H9 (cell line): ENCODE data around the gene PIM2. TPM values are rescaled to one million over a fixed set of nuclear protein-coding genes. Genes with fewer than 3 reads are reported as not detected.
A peak's percentile ranks its signal among the peaks of the same experiment; 100 is the strongest.

Source experiments
- DNase-seq: peaks from one replicate; pipeline ENCODE4 v3.0.0-alpha.2; 2017
- H2AFZ ChIP-seq: one replicate; pipeline ENCODE4 v1.6.1; 2013; ENCODE audit warnings: mild to moderate bottlenecking, low read length, control low read depth, moderate library complexity
- H2AK5ac ChIP-seq: 2 replicates; pipeline ENCODE4 v1.6.1; 2013; ENCODE audit warnings: low read length, control low read depth, mixed read lengths; ENCODE audit not compliant: insufficient read length
- H2BK120ac ChIP-seq: one replicate; pipeline ENCODE4 v1.6.1; 2013; ENCODE audit warnings: low read depth, mild to moderate bottlenecking, low read length, control low read depth, inconsistent platforms; ENCODE audit not compliant: poor library complexity, severe bottlenecking
- H2BK12ac ChIP-seq: 2 replicates; pipeline ENCODE4 v1.6.1; 2013; ENCODE audit warnings: low read length, control low read depth, mixed read lengths, low read depth; ENCODE audit not compliant: insufficient read length
- H2BK15ac ChIP-seq: 2 replicates; pipeline ENCODE4 v1.6.1; 2013; ENCODE audit warnings: low read depth, low read length, control low read depth
- H2BK20ac ChIP-seq: one replicate; pipeline ENCODE4 v1.6.1; 2013; ENCODE audit warnings: low read depth, mild to moderate bottlenecking, low read length, control low read depth, inconsistent platforms; ENCODE audit not compliant: poor library complexity, severe bottlenecking
- H2BK5ac ChIP-seq: 2 replicates; pipeline ENCODE4 v1.6.1; 2013; ENCODE audit warnings: low read length, control low read depth, mixed read lengths; ENCODE audit not compliant: insufficient read length
- H3K14ac ChIP-seq: 2 replicates; pipeline ENCODE4 v1.6.1; 2013; ENCODE audit warnings: low read length, control low read depth; ENCODE audit not compliant: insufficient read depth
- H3K18ac ChIP-seq: 2 replicates; pipeline ENCODE4 v1.6.1; 2013; ENCODE audit warnings: low read depth, mild to moderate bottlenecking, mixed read lengths, low read length, control low read depth; ENCODE audit not compliant: insufficient read length
- H3K23ac ChIP-seq: 2 replicates; pipeline ENCODE4 v1.6.1; 2013; ENCODE audit warnings: low read length, control low read depth, mixed read lengths, low read depth; ENCODE audit not compliant: insufficient read length
- H3K23me2 ChIP-seq: 2 replicates; pipeline ENCODE4 v1.6.1; 2013; ENCODE audit warnings: low read depth, mild to moderate bottlenecking, mixed read lengths, low read length, control low read depth; ENCODE audit not compliant: insufficient read length, poor library complexity, severe bottlenecking
- H3K27ac ChIP-seq: 2 replicates; pipeline ENCODE4 v1.5.1; 2013; ENCODE audit warnings: low read length, control low read depth, mixed read lengths, low read depth; ENCODE audit not compliant: insufficient read length
- H3K27me3 ChIP-seq: 2 replicates; pipeline ENCODE4 v1.6.1; 2013; ENCODE audit warnings: low read length, control low read depth, inconsistent platforms; ENCODE audit not compliant: insufficient read depth
- H3K4ac ChIP-seq: 2 replicates; pipeline ENCODE4 v1.6.1; 2013; ENCODE audit warnings: low read depth, mild to moderate bottlenecking, control low read depth, inconsistent platforms, low read length, moderate library complexity
- H3K4me1 ChIP-seq: 2 replicates; pipeline ENCODE4 v1.6.1; 2013; ENCODE audit warnings: low read length, control low read depth, inconsistent platforms; ENCODE audit not compliant: insufficient read depth
- H3K4me2 ChIP-seq: 2 replicates; pipeline ENCODE4 v1.6.1; 2013; ENCODE audit warnings: low read length, control low read depth, mixed read lengths; ENCODE audit not compliant: insufficient read length, insufficient read depth
- H3K56ac ChIP-seq: 2 replicates; pipeline ENCODE4 v1.6.1; 2013; ENCODE audit warnings: low read depth, mild to moderate bottlenecking, mixed read lengths, low read length, control low read depth; ENCODE audit not compliant: insufficient read length
- H3K79me1 ChIP-seq: 2 replicates; pipeline ENCODE4 v1.6.1; 2013; ENCODE audit warnings: low read depth, mild to moderate bottlenecking, moderate library complexity, low read length, control low read depth, inconsistent platforms; ENCODE audit not compliant: insufficient read depth, poor library complexity, severe bottlenecking
- H3K79me2 ChIP-seq: 2 replicates; pipeline ENCODE4 v1.6.1; 2013; ENCODE audit warnings: low read length, control low read depth, inconsistent platforms; ENCODE audit not compliant: insufficient read depth
- H3K9ac ChIP-seq: 2 replicates; pipeline ENCODE4 v1.6.1; 2013; ENCODE audit warnings: low read length, control low read depth, mixed read lengths; ENCODE audit not compliant: insufficient read length; ENCODE audit errors: extremely low read depth
- H3K9me3 ChIP-seq: one replicate; pipeline ENCODE4 v1.6.1; 2013; ENCODE audit warnings: low read depth, low read length, inconsistent platforms; ENCODE audit not compliant: control insufficient read depth
- H3T11ph ChIP-seq: one replicate; pipeline ENCODE4 v1.6.1; 2013; ENCODE audit warnings: mild to moderate bottlenecking, low read length, control low read depth, inconsistent platforms
- H4K20me1 ChIP-seq: one replicate; pipeline ENCODE4 v1.6.1; 2013; ENCODE audit not compliant: control insufficient read depth, insufficient read length, insufficient read depth
- H4K5ac ChIP-seq: 2 replicates; pipeline ENCODE4 v1.6.1; 2013; ENCODE audit warnings: low read depth, mild to moderate bottlenecking, mixed read lengths, low read length, control low read depth; ENCODE audit not compliant: insufficient read length
- H4K8ac ChIP-seq: replicated peaks from 2 replicates; pipeline ENCODE4 v1.6.1; 2013; ENCODE audit warnings: low read length, control low read depth, mixed read lengths, low read depth; ENCODE audit not compliant: insufficient read length
- H4K91ac ChIP-seq: 2 replicates; pipeline ENCODE4 v1.6.1; 2013; ENCODE audit warnings: low read depth, mild to moderate bottlenecking, moderate library complexity, mixed read lengths, low read length, control low read depth; ENCODE audit not compliant: insufficient read length
- H3K27ac Mint-ChIP-seq, 3 experiments: 2 replicates in 2 of 3; 3 replicates in 1 of 3; pipeline ENCODE4 v1.8.0; 2020 to 2021; ENCODE audit warnings: mixed read lengths in 3 of 3, mild to moderate bottlenecking in 1 of 3, moderate library complexity in 1 of 3
- H3K27me3 Mint-ChIP-seq: 2 replicates; pipeline ENCODE4 v1.8.0; 2021; ENCODE audit warnings: low read depth, mild to moderate bottlenecking, moderate library complexity, mixed read lengths
- H3K36me3 Mint-ChIP-seq, 3 experiments: 2 replicates in 2 of 3; 3 replicates in 1 of 3; pipeline ENCODE4 v1.8.0; 2020 to 2021; ENCODE audit warnings: low read depth in 3 of 3, mixed read lengths in 3 of 3; ENCODE audit not compliant: insufficient read depth in 1 of 3
- H3K4me1 Mint-ChIP-seq, 2 experiments: 2 replicates each; pipeline ENCODE4 v1.8.0; 2020; ENCODE audit warnings: mixed read lengths in 2 of 2
- H3K4me3 Mint-ChIP-seq, 2 experiments: 2 replicates in 1 of 2; 3 replicates in 1 of 2; pipeline ENCODE4 v1.8.0; 2020 to 2021; ENCODE audit warnings: mild to moderate bottlenecking in 2 of 2, mixed read lengths in 2 of 2, moderate library complexity in 1 of 2
- H3K9me3 Mint-ChIP-seq, 2 experiments: 2 replicates in 1 of 2; 3 replicates in 1 of 2; pipeline ENCODE4 v1.8.0; 2020; ENCODE audit warnings: mild to moderate bottlenecking in 2 of 2, mixed read lengths in 2 of 2, moderate library complexity in 1 of 2
- WGBS: extraction: QIAGEN DNeasy Blood & Tissue Kit; methylation state at CpG from one replicate; pipeline ENCODE4 v1.1.7; 2013; ENCODE audit warnings: missing lambda C conversion rate, low lambda C conversion rate, mixed read lengths; ENCODE audit not compliant: insufficient read length; ENCODE audit errors: extremely low coverage; 5-methylcytosine and 5-hydroxymethylcytosine counted together
- total RNA-seq: library from RNA; stranded (reverse); gene quantifications from 2 replicates; pipeline ENCODE4 v1.2.1, GENCODE V29; 2021
- TF ChIP-seq, protein P1 (sequence below): fragments of 200-600 bp; sonication (generic); conservative IDR thresholded peaks from 3 replicates; pipeline ENCODE4 v1.8.0; 2021; ENCODE audit warnings: antibody characterized with exemption, mild to moderate bottlenecking

The PIM2 gene
- total RNA-seq, 1 experiment from 2014 or later: 163 TPM

DNA sequence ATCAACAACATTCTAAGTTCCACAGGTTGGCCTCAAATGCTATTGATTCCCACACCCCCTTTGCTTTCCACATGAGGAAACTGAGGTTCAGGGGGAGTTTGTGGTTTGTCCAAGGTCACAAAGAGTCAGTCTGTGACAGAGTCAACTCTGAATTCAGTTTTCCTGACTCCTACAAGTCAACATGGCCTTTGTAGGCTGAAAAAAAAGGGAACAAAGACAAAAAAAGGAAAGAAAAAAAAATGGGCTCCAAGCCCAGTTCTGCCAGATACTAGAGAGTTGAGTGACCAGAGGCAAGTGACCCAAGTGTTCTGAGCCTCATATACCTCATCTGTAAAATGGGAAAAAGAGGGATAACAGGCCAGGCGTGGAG is 16.5 kb upstream of the PIM2 start:
- WGBS: no CpG with 5 or more reads among the region's 1 CpG
- no peak overlapping the region for H3K4me3 Mint-ChIP-seq
- Histone ChIP-seq H2AFZ (no peak overlapping the region), H3K18ac (no peak overlapping the region), H3K4me1 (peaks cover 4% of the 10 kb centered on the region; the same call in 1 of the 2 replicates), H4K5ac (no peak overlapping the region), H3K27ac (no peak overlapping the region), H2BK120ac (no peak overlapping the region), H3K9ac (no peak overlapping the region), H3K56ac (no peak overlapping the region), H3K23ac (no peak overlapping the region), H2BK12ac (no peak overlapping the region), H3K79me2 (peaks cover 3% of the 10 kb centered on the region; the same call in 1 of the 2 replicates), H2AK5ac (no peak overlapping the region), H3K9me3 (no peaks in the 10 kb centered on the region), H3K4ac (no peak overlapping the region), H3K79me1 (no peaks in the 10 kb centered on the region), H3K14ac (no peak overlapping the region), H3K4me2 (no peak overlapping the region), H4K8ac (no peak overlapping the region), H2BK20ac (no peak overlapping the region), H2BK15ac (no peak overlapping the region), H4K20me1 (no peaks in the 10 kb centered on the region), H4K91ac (no peak overlapping the region), H3K27me3 (no peaks in the 10 kb centered on the region), H2BK5ac (no peak overlapping the region), H3K23me2 (no peaks in the 10 kb centered on the region), H3T11ph (no peak overlapping the region)
- peak overlapping the region in 2 of 3 experiments; percentile 27 to 52; a peak in 1 of 7 replicates for H3K27ac Mint-ChIP-seq
- H3K4me1 Mint-ChIP-seq: peaks cover 13 to 27% of the 10 kb centered on the region in 2 experiments
- no peaks in the 10 kb centered on the region; the same call in 1 of the 2 replicates for H3K27me3 Mint-ChIP-seq
- H3K36me3 Mint-ChIP-seq: peaks cover 38 to 64% (median 47%) of the 10 kb centered on the region in 3 experiments
- DNase-seq: no peak
- TF ChIP-seq, protein P1, sequence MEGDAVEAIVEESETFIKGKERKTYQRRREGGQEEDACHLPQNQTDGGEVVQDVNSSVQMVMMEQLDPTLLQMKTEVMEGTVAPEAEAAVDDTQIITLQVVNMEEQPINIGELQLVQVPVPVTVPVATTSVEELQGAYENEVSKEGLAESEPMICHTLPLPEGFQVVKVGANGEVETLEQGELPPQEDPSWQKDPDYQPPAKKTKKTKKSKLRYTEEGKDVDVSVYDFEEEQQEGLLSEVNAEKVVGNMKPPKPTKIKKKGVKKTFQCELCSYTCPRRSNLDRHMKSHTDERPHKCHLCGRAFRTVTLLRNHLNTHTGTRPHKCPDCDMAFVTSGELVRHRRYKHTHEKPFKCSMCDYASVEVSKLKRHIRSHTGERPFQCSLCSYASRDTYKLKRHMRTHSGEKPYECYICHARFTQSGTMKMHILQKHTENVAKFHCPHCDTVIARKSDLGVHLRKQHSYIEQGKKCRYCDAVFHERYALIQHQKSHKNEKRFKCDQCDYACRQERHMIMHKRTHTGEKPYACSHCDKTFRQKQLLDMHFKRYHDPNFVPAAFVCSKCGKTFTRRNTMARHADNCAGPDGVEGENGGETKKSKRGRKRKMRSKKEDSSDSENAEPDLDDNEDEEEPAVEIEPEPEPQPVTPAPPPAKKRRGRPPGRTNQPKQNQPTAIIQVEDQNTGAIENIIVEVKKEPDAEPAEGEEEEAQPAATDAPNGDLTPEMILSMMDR: no peak
- H3K9me3 Mint-ChIP-seq: peaks cover 64 to 69% of the 10 kb centered on the region in 2 experiments
